Mesenchymal stem cell (in vitro differentiated cells and primary cell): ENCODE results near the gene RTN4.
A peak's percentile ranks its signal among the peaks of the same experiment; 100 is the strongest.

Experiments used
- DNase-seq: peaks from one replicate; pipeline ENCODE4 v3.0.0-alpha.2; 2013
- H2AFZ ChIP-seq: one replicate; pipeline ENCODE4 v1.6.1; 2013; ENCODE audit warnings: low read depth, mild to moderate bottlenecking, control low read depth, inconsistent platforms, low read length, moderate library complexity
- H2AK5ac ChIP-seq: 2 replicates; pipeline ENCODE4 v1.6.1; 2013; ENCODE audit warnings: low read length, moderate library complexity, mild to moderate bottlenecking, inconsistent platforms; ENCODE audit not compliant: severe bottlenecking
- H2BK120ac ChIP-seq: one replicate; pipeline ENCODE4 v1.6.1; 2013; ENCODE audit warnings: low read depth, mild to moderate bottlenecking, inconsistent platforms, low read length, moderate library complexity
- H2BK12ac ChIP-seq, 2 experiments: one replicate each; pipeline ENCODE4 v1.6.1; 2013; ENCODE audit warnings: inconsistent platforms in 2 of 2, low read length in 2 of 2, mild to moderate bottlenecking in 2 of 2, moderate library complexity in 2 of 2, control low read depth in 1 of 2
- H2BK15ac ChIP-seq: one replicate; pipeline ENCODE4 v1.6.1; 2013; ENCODE audit warnings: mild to moderate bottlenecking, low read depth, inconsistent platforms; ENCODE audit not compliant: poor library complexity, severe bottlenecking
- H2BK5ac ChIP-seq: 2 replicates; pipeline ENCODE4 v1.6.1; 2013; ENCODE audit warnings: low read depth, mild to moderate bottlenecking, low read length, control low read depth, inconsistent platforms; ENCODE audit not compliant: poor library complexity, severe bottlenecking
- H3K14ac ChIP-seq, 2 experiments: one replicate each; pipeline ENCODE4 v1.6.1; 2013; ENCODE audit warnings: inconsistent platforms in 2 of 2, low read length in 2 of 2, control low read depth in 1 of 2, mild to moderate bottlenecking in 1 of 2, moderate library complexity in 1 of 2
- H3K18ac ChIP-seq, 2 experiments: one replicate each; pipeline ENCODE4 v1.6.1; 2013; ENCODE audit warnings: inconsistent platforms in 2 of 2, low read length in 2 of 2, control low read depth in 1 of 2, low read depth in 1 of 2, mild to moderate bottlenecking in 1 of 2
- H3K23ac ChIP-seq, 2 experiments: one replicate each; pipeline ENCODE4 v1.6.1; 2013; ENCODE audit warnings: inconsistent platforms in 2 of 2, low read length in 2 of 2, mild to moderate bottlenecking in 2 of 2, moderate library complexity in 2 of 2, control low read depth in 1 of 2
- H3K27ac ChIP-seq: 2 replicates; pipeline ENCODE4 v1.5.1; 2013; ENCODE audit warnings: mild to moderate bottlenecking, moderate library complexity, low read length, control low read depth, inconsistent platforms; ENCODE audit not compliant: poor library complexity, severe bottlenecking
- H3K27me3 ChIP-seq, 2 experiments: 2 replicates each; pipeline versions ENCODE4 v1.6.1 to v1.7.0; 2013; ENCODE audit warnings: low read length in 2 of 2, mild to moderate bottlenecking in 2 of 2, moderate library complexity in 2 of 2, control low read depth in 1 of 2, inconsistent platforms in 1 of 2; ENCODE audit not compliant: control insufficient read depth in 1 of 2, insufficient read depth in 1 of 2
- H3K36me3 ChIP-seq, 2 experiments: 2 replicates each; pipeline versions ENCODE4 v1.6.1 to v1.7.0; 2013; ENCODE audit warnings: low read length in 2 of 2, control low read depth in 1 of 2, inconsistent platforms in 1 of 2, low read depth in 1 of 2, mild to moderate bottlenecking in 1 of 2; ENCODE audit not compliant: insufficient read depth in 2 of 2, control insufficient read depth in 1 of 2
- H3K4ac ChIP-seq, 2 experiments: one replicate each; pipeline ENCODE4 v1.6.1; 2013; ENCODE audit warnings: inconsistent platforms in 2 of 2, low read length in 2 of 2, mild to moderate bottlenecking in 2 of 2, moderate library complexity in 2 of 2, control low read depth in 1 of 2, low read depth in 1 of 2
- H3K4me1 ChIP-seq: 2 replicates; pipeline ENCODE4 v1.6.1; 2013; ENCODE audit warnings: low read depth, low read length, control low read depth; ENCODE audit not compliant: control insufficient read depth, insufficient read depth
- H3K4me2 ChIP-seq: 2 replicates; pipeline ENCODE4 v1.6.1; 2013; ENCODE audit warnings: low read length, mild to moderate bottlenecking, inconsistent platforms; ENCODE audit not compliant: poor library complexity, severe bottlenecking
- H3K4me3 ChIP-seq, 2 experiments: 2 replicates each; pipeline versions ENCODE4 v1.5.1 to v1.7.0; 2013; ENCODE audit warnings: low read length in 2 of 2, mild to moderate bottlenecking in 2 of 2, control low read depth in 1 of 2, low read depth in 1 of 2; ENCODE audit not compliant: insufficient read depth in 1 of 2
- H3K79me1 ChIP-seq: replicated peaks from 2 replicates; pipeline ENCODE4 v1.6.1; 2013; ENCODE audit warnings: mild to moderate bottlenecking, control low read depth, low read length, inconsistent platforms; ENCODE audit not compliant: poor library complexity, severe bottlenecking
- H3K9ac ChIP-seq: 2 replicates; pipeline ENCODE4 v1.7.0; 2013; ENCODE audit warnings: mild to moderate bottlenecking, low read length, moderate library complexity
- H3K9me3 ChIP-seq: 2 replicates; pipeline ENCODE4 v1.7.0; 2013; ENCODE audit warnings: mild to moderate bottlenecking, low read length; ENCODE audit not compliant: control insufficient read depth
- H4K8ac ChIP-seq: one replicate; pipeline ENCODE4 v1.6.1; 2013; ENCODE audit warnings: inconsistent platforms, mild to moderate bottlenecking, low read length, moderate library complexity
- H4K91ac ChIP-seq: one replicate; pipeline ENCODE4 v1.6.1; 2013; ENCODE audit warnings: mild to moderate bottlenecking, low read length, inconsistent platforms
- WGBS: methylation state at CpG from one replicate; pipeline ENCODE4 v1.1.7; 2013; ENCODE audit warnings: mixed read lengths; 5-methylcytosine and 5-hydroxymethylcytosine counted together

The RTN4 gene

GRCh38 chr2:54946220-54946805 is 103.9 kb downstream of the RTN4 start:
- H3K27ac ChIP-seq, result no peak overlapping the region
- H3K9ac ChIP-seq, result peak overlapping the region; percentile 66
- no peak overlapping the region for H2BK12ac ChIP-seq
- WGBS, result 93% methylated on average over 9 of the region's 9 CpGs
- H3K18ac ChIP-seq, result peak overlapping the region in 1 of 2 experiments; percentile 50
- H3K27me3 ChIP-seq, result no peaks in the 10 kb centered on the region
- H2BK5ac ChIP-seq, result no peak overlapping the region
- no peak for DNase-seq
- peak overlapping the region in 1 of 2 experiments; percentile 12 for H3K4me3 ChIP-seq
- no peak overlapping the region for H4K8ac ChIP-seq
- no peaks in the 10 kb centered on the region for H3K9me3 ChIP-seq
- no peaks in the 10 kb centered on the region for H3K79me1 ChIP-seq
- no peak overlapping the region for H3K14ac ChIP-seq
- no peak overlapping the region for H2BK120ac ChIP-seq
- no peak overlapping the region for H2AFZ ChIP-seq
- H3K4me1 ChIP-seq, result peaks cover 5% of the 10 kb centered on the region
- H3K4me2 ChIP-seq, result no peak overlapping the region
- no peak overlapping the region for H3K4ac ChIP-seq
- no peak overlapping the region for H3K23ac ChIP-seq
- no peak overlapping the region for H2BK15ac ChIP-seq
- no peak overlapping the region for H2AK5ac ChIP-seq
- no peak overlapping the region for H4K91ac ChIP-seq
- no peaks in the 10 kb centered on the region for H3K36me3 ChIP-seq

GRCh38 chr2:54945391-54946219 is 104.6 kb downstream of the RTN4 start:
- H2BK15ac ChIP-seq, result no peak overlapping the region
- no peaks in the 10 kb centered on the region for H3K36me3 ChIP-seq
- H3K4me2 ChIP-seq, result no peak overlapping the region
- no peak overlapping the region for H3K4ac ChIP-seq
- H4K91ac ChIP-seq, result no peak overlapping the region
- H2BK5ac ChIP-seq, result no peak overlapping the region
- peak; percentile 53 for DNase-seq
- no peak overlapping the region for H2AFZ ChIP-seq
- no peak overlapping the region for H3K14ac ChIP-seq
- H3K4me1 ChIP-seq, result peaks cover 5% of the 10 kb centered on the region
- H3K9me3 ChIP-seq, result no peaks in the 10 kb centered on the region
- H3K23ac ChIP-seq, result no peak overlapping the region
- no peak overlapping the region for H2AK5ac ChIP-seq
- peak overlapping the region in 1 of 2 experiments; percentile 67 for H3K4me3 ChIP-seq
- H2BK120ac ChIP-seq, result no peak overlapping the region
- H4K8ac ChIP-seq, result no peak overlapping the region
- no peaks in the 10 kb centered on the region for H3K79me1 ChIP-seq
- H3K9ac ChIP-seq, result peak overlapping the region; percentile 66
- peak overlapping the region in 1 of 2 experiments; percentile 50 for H3K18ac ChIP-seq
- no peak overlapping the region for H2BK12ac ChIP-seq
- H3K27me3 ChIP-seq, result no peaks in the 10 kb centered on the region
- 70% methylated on average over 8 of the region's 8 CpGs for WGBS
- H3K27ac ChIP-seq, result no peak overlapping the region

- Histone ChIP-seq H3K4me3 (no peak overlapping the region), H2BK120ac (no peak overlapping the region), H3K9me3 (no peaks in the 10 kb centered on the region), H4K91ac (no peak overlapping the region), H3K18ac (no peak overlapping the region), H2BK15ac (no peak overlapping the region), H3K4ac (no peak overlapping the region), H3K27me3 (no peaks in the 10 kb centered on the region), H2AFZ (no peak overlapping the region), H3K9ac (no peak overlapping the region), H3K79me1 (no peaks in the 10 kb centered on the region), H3K36me3 (no peaks in the 10 kb centered on the region), H3K4me2 (no peak overlapping the region), H3K14ac (no peak overlapping the region), H2BK12ac (no peak overlapping the region), H2BK5ac (no peak overlapping the region), H3K4me1 (peaks cover 5% of the 10 kb centered on the region), H3K23ac (no peak overlapping the region), H4K8ac (no peak overlapping the region), H3K27ac (no peak overlapping the region), H2AK5ac (no peak overlapping the region)
- DNase-seq, result no peak
- 94% methylated on average over 1 of the region's 1 CpG for WGBS
These were observed 105.4 kb downstream of the RTN4 start for GRCh38 chr2:54944724-54945326.

- DNase-seq, result no peak
- Histone ChIP-seq H3K23ac (peak overlapping the region in 1 of 2 experiments; percentile 18), H3K18ac (no peak overlapping the region), H2BK120ac (no peak overlapping the region), H2AFZ (no peak overlapping the region), H3K4me3 (no peak overlapping the region), H3K4me1 (peaks cover 5% of the 10 kb centered on the region), H3K27me3 (no peaks in the 10 kb centered on the region), H2AK5ac (no peak overlapping the region), H3K36me3 (no peaks in the 10 kb centered on the region), H3K4ac (no peak overlapping the region), H3K14ac (no peak overlapping the region), H2BK5ac (no peak overlapping the region), H4K91ac (peak overlapping the region; percentile 48), H3K79me1 (no peaks in the 10 kb centered on the region), H3K9ac (no peak overlapping the region), H4K8ac (no peak overlapping the region), H3K4me2 (no peak overlapping the region), H3K27ac (no peak overlapping the region), H2BK12ac (no peak overlapping the region), H3K9me3 (no peaks in the 10 kb centered on the region), H2BK15ac (no peak overlapping the region)
- WGBS, result 84% methylated on average over 5 of the region's 5 CpGs
These were observed 107.9 kb downstream of the RTN4 start for GRCh38 chr2:54942373-54942772.
